NCI-H774 (cell line): ENCODE results near the gene HSF4.

ENCODE experiments used
- DNase-seq: peaks from one replicate; lab custom pipeline; 2025; lab: John Stamatoyannopoulos, UW

Gene HSF4

DNA sequence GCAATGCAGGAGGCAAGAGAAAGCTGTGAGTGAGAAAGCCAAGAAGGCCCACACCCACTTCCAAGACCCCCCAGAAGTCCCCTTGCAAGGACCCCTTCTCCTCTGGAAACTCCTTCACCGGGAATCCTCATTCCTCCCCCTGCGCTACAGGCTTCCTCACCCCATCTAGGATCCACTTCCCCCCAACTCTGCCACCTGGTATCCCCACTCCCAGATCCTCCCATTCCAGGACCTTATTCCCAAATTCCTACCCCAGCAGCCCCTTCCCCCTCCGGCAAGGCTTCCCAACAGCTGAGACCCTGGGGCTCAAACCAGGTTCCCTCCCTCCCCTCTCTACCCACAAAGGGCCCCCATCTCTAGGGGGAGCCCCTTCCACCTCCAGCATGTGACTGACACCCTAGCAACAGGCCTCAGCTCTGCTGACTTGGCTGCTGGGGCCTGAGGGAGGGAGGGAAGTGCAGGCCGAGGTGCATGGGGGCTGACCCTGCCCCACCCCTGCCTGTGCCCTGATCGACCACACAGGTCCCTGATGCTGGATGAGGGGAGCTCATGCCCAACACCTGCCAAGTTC is 2.1 kb downstream of the HSF4 start:
- no peak for DNase-seq

- no peak for DNase-seq
These were observed 3.0 kb downstream of the HSF4 start for GRCh38 chr16:67167588-67167987.

DNA sequence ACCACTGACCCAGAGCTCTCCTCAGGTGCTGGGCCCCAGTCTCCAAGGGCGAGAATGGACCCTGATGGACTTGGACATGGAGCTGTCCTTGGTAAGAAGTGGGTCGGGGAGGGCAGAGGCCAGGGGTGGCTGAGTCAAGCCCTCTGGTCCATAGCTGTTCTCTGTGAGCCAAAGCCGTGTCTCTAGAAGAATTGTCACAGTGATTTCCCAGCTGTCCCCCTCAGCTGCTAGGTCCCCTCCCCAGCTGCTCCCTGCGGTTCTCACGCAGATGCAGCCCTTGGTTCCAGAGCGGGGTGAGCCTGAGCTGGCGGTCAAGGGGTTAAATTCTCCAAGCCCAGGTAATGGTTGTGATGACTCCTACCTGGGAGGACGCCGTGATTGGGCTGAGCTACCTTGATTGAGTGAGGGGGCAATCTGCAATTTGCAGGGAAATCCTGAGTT is 4.5 kb downstream of the HSF4 start:
- DNase-seq, result no peak

DNA sequence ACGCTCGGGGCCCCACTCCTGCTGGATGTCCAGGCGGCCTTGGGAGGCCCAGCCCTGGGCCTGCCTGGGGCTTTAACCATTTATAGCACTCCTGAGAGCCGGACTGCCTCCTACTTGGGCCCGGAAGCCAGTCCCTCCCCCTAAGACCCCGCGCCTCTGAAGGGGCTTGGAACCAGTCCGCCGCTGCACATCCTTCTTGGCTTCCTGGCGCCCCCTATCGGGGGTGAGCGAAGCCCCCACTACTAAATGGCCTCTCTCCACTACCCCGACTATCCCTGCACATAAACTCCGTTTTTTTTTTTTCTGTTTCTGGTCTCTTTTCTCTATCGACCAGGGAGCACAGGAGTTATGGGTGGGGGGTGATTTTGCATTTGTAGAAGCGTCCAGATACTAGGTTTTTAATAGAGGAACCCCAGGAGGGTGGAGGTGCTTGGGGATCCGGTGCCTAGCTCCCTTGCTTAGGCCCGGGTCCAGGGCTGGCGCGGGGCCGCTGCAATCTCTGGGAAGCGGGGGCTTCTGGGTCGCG is 5.2 kb downstream of the HSF4 start:
- DNase-seq, result no peak

GRCh38 chr16:67170168-67170948 is 5.8 kb downstream of the HSF4 start, which contains the start of gene NOL3:
Gene NOL3 (plus strand): TSS chr16:67170538.
- DNase-seq, result peak; percentile 47

DNA sequence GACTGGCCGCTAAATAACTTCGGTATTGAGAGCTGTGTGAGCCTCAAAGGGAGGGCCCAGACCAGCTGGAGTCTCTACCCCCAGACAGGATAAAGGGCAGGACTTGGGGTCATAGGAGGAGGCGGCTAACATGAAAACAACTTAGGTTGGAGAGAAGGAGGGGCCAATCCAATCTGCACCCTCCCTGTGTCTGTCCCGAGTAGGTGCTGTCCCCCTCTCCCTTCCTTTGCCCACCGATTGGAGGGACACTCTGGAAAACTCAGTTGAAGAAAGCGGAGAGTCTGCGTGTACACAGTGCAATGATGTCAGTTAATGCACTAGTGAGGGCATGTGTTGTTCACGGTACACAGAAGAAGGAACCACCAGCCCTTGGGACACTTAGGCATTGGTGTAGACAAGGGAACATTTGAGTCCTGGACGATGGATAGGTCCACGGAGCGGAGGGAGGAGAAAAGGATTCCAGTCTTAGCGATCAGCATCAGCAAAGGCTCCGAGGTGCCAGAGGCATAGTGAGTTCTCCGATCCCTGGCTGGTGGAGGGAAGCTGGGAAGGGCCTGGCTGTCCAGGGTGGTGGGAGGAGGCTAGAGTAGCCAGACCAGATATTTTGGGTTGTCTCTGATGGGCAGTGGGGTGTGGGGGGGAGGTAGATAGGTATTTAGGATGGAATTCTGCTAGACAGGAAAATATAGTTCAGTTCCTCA is 6.6 kb downstream of the HSF4 start:
- DNase-seq, result no peak

GRCh38 chr16:67173323-67173722 is 8.8 kb downstream of the HSF4 start:
- no peak for DNase-seq

DNA sequence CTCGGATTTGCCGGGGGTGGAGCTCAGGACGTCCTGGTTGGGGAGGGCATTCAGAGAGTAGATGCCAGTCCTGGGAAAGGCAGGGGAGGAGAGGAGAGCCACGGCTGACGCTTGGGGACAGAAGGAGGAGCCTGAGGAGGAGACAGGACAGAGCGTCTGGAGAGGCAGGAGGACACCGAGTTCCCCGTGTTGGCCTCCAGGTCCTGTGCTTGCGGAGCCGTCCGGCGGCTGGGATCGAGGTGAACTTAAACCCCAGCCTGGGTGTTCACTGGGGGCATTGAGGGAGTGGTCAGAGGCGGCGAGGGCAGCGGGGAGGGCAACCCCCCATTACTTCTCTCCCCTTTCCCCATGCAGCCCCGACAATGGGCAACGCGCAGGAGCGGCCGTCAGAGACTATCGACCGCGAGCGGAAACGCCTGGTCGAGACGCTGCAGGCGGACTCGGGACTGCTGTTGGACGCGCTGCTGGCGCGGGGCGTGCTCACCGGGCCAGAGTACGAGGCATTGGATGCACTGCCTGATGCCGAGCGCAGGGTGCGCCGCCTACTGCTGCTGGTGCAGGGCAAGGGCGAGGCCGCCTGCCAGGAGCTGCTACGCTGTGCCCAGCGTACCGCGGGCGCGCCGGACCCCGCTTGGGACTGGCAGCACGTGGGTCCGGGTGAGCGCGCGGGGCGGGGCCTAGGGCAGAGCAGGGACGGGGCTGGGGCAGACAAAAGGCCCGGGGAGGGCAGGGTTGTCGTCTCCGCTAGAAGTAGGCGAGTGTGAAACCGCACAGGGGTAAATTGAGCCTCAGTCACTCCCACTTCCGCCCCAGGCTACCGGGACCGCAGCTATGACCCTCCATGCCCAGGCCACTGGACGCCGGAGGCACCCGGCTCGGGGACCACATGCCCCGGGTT is 9.5 kb downstream of the HSF4 start:
- DNase-seq, result peak; percentile 53

DNA sequence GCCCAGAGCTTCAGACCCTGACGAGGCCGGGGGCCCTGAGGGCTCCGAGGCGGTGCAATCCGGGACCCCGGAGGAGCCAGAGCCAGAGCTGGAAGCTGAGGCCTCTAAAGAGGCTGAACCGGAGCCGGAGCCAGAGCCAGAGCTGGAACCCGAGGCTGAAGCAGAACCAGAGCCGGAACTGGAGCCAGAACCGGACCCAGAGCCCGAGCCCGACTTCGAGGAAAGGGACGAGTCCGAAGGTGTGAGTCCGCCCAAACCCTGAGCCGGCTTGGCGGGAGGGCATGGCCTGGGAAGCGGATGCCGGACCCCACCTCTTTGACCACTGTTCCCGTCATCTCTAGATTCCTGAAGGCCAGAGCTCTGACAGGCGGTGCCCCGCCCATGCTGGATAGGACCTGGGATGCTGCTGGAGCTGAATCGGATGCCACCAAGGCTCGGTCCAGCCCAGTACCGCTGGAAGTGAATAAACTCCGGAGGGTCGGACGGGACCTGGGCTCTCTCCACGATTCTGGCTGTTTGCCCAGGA is 10.2 kb downstream of the HSF4 start:
- DNase-seq, result no peak

DNA sequence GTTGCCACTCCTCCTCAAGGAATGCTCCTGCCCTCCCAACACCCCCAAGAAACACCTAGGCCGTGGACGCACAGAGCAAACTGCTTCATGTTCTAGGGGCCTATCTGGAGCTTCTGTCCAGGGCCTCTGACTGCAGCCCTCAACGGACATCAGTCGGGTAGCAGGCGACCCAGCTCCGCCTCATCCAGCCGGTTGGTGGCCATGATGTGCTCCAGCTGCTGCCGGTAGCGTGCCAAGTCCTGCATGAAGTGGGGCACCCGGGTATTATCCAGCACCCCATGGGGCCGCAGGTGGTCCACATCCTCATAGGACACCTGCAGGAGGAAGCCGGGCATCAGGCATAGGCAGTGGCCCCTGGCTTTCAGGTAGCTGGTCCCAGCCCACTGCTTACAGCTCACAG is 12.1 kb downstream of the HSF4 start:
- DNase-seq, result no peak

- peak; percentile 80 for DNase-seq
These were observed 13.5 kb downstream of the HSF4 start for GRCh38 chr16:67177743-67178699.

- no peak for DNase-seq
These were observed 15.0 kb downstream of the HSF4 start for GRCh38 chr16:67179421-67180080.

DNA sequence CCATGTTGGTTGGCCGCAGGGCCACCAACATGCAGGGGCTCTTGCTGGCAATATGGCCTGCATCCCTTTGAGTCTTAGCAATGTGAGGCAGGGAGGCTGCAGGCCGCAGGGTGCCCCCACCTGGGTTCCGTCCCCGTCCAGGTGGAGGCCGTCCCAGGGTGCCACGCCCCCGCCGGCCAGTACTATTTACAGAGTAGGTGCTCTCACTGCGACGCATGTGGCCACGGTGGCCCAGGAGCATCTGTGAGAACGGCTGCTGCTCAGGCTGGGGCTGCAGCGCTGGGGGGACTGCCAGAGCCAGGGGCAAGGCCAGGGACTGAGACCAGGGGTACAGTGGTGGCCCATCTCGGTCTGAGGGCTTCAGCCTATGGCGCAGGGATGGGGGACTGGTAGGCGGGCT is 15.6 kb downstream of the HSF4 start:
- DNase-seq, result no peak

DNA sequence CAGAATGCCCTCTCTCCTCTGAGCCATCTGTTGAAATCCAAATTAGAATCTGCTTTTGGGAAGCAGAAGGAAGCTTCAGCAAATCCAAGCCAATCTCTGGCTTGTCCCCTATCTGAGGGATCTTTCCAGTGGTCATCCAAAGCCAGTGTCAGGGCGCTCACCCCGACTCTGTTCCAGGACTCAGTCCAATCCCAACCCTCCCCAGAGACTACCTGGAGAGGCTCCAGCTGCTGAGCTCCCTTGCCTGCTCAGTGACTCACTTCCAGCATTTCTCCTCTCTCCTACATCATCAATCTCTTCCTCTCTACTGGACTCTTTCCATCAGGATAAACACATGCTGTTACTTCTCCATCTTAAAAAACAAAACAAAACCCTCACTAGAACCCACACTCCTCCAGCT is 16.8 kb downstream of the HSF4 start:
- no peak for DNase-seq

- no peak for DNase-seq
These were observed 17.7 kb downstream of the HSF4 start for GRCh38 chr16:67182288-67182687.

- DNase-seq, result no peak
These were observed 18.7 kb downstream of the HSF4 start for GRCh38 chr16:67183284-67183626.

DNA sequence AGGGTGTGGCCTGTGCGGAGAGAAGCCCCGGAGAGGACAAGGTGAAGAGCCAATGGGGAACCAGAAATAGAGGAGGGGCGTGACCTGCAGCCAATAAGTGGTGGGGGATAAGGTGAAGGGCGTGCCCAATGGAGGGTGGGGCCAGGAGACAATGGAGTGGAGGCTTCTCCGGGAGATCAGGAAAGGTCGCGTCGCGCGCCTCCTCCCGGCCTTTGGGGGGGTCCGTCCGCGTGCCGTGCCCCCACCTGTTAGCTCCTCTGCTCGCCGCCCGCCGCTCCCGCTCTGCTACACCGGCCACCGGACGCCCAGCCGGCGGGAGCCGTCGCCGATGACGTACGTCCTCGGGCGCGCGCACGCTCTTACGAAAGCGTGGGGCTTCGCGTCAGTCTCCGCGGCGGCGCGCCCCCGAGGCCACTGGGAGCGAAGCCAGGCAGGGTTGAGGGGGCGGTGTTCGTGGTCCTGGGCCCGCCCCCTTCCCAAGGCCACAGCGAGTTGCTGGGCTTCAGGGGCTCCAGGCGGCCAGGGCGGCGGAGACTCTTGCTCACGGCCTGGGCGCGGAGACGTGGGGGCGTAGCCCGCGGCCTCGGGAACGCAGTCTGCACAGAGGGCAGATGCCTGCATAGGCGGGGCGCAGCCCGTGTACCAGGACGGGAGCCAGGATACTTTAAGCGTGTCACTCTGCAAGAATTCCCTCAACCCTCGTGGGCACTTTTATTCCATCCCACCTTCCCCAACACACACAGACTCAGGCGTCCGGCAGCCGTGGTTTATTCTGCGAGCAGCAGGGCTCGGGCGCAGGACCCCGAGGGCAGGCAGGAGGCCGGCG is 19.3 kb downstream of the HSF4 start, which contains the start of gene MATCAP1:
TSS of gene MATCAP1 (minus strand) at position 337 of the 826 bp plus-strand sequence. CDS start 3,353 bp downstream, outside the sequence.
- DNase-seq, result peak; percentile 76

DNA sequence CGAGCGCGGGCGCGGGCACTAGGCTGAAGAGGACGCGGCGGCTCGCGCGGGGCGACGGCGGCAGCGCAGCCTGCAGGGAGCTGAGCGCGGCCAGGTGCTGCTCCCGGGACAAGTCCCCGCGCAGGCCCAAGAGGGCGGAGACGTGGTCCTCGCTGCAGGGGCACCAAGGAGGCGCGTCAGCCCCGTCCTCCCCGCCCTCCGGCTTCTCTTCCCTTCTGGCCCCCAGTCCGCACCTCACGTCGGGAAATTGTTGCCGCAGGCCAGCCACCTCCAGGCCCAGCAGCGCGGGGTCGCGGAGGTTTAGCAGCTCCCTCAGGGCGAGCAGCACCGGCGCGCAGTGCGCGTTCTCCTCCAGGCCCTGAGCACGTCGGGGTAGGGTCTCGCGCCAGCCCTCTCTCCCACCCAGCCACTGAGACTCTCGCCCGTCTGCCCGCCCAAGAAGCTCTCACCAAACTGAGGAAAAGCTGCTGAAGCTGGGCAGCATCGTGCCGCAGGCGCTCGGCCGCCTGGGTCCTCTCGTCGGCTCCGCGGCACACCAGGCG is 20.0 kb downstream of the HSF4 start:
- DNase-seq, result no peak
